ENCODE data around the gene LTN1.

Gene LTN1

DNA sequence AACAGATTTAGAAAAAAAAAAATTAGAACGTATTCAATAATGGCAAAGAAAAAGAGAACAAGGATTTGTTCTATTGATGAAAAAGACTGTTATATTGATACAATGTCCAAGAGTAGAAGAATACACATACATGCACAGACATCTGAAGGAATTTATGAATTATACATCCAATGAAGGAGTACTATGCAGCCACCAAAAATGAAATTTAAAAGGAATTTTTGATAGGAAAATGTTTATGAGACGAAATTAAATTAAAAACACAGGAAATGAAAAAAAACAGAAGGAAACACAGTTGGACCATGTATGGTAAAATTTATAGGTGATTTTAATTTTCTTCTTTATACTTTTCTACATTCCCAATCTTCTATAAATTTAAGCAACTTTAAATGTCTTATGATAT is 110.3 kb downstream of the LTN1 start:
- no peak for DNase-seq (ENCODE audit: low read depth in 2 of 2)
